HK-2 (cell line): Measurements from ENCODE around the gene ZNF169.
"Not testable (repeated sequence)": the region's sequence is repeated elsewhere in the genome, so short reads cannot be mapped to it uniquely, and the experiment has no call there.

Source experiments
- DNase-seq: peaks from one replicate; pipeline ENCODE4 v3.0.0-alpha.2; 2018; ENCODE audit not compliant: unreplicated experiment

Gene ZNF169

GRCh38 chr9:94259077-94259862 is at the start of gene ZNF169:
ZNF169 (plus strand) TSS chr9:94259298; CDS start chr9:94278813, 19,515 bp downstream.
- DNase-seq: peak; percentile 89

GRCh38 chr9:94210616-94211603 is 48.2 kb upstream of the ZNF169 start:
- DNase-seq: no peak

- DNase-seq: no peak
Observed at GRCh38 chr9:94212091-94212490, 47.0 kb upstream of the ZNF169 start.

GRCh38 chr9:94212531-94212930 is 46.6 kb upstream of the ZNF169 start:
- DNase-seq: no peak

- DNase-seq: peak; percentile 65
Observed at GRCh38 chr9:94213511-94214124, 45.5 kb upstream of the ZNF169 start.

- DNase-seq: no peak
Observed at GRCh38 chr9:94222870-94223269, 36.2 kb upstream of the ZNF169 start.

- DNase-seq: not testable (repeated sequence)
Observed at GRCh38 chr9:94225413-94225812, 33.7 kb upstream of the ZNF169 start.

- no peak for DNase-seq
Observed at GRCh38 chr9:94228616-94229015, 30.5 kb upstream of the ZNF169 start.

- no peak for DNase-seq
Observed at GRCh38 chr9:94232428-94232827, 26.7 kb upstream of the ZNF169 start.

- DNase-seq: not testable (repeated sequence)
Observed at GRCh38 chr9:94241098-94241497, 18.0 kb upstream of the ZNF169 start.

GRCh38 chr9:94245651-94246050 is 13.4 kb upstream of the ZNF169 start:
- no peak for DNase-seq

- DNase-seq: no peak
Observed at GRCh38 chr9:94250456-94250855, 8.6 kb upstream of the ZNF169 start.

GRCh38 chr9:94256007-94256406 is 3.1 kb upstream of the ZNF169 start:
- DNase-seq: no peak

GRCh38 chr9:94265626-94266402 is 6.7 kb downstream of the ZNF169 start:
- DNase-seq: not testable (repeated sequence)

GRCh38 chr9:94269264-94269663 is 10.2 kb downstream of the ZNF169 start:
- no peak for DNase-seq

GRCh38 chr9:94270009-94270408 is 10.9 kb downstream of the ZNF169 start:
- DNase-seq: no peak

- not testable (repeated sequence) for DNase-seq
Observed at GRCh38 chr9:94277029-94277428, 17.9 kb downstream of the ZNF169 start.

GRCh38 chr9:94277885-94278536 is 18.9 kb downstream of the ZNF169 start:
- DNase-seq: no peak

GRCh38 chr9:94280409-94280989 is 21.4 kb downstream of the ZNF169 start:
- DNase-seq: no peak

- DNase-seq: no peak
Observed at GRCh38 chr9:94281101-94281500, 22.0 kb downstream of the ZNF169 start.
